H9 (cell line): Measurements from ENCODE around the gene PROC. TPM values are rescaled to one million over a fixed set of nuclear protein-coding genes. Genes with fewer than 3 reads are reported as not detected.

Source experiments
- DNase-seq: peaks from one replicate; pipeline ENCODE4 v3.0.0-alpha.2; 2017
- H2AFZ ChIP-seq: one replicate; pipeline ENCODE4 v1.6.1; 2013; ENCODE audit warnings: mild to moderate bottlenecking, low read length, control low read depth, moderate library complexity
- H2AK5ac ChIP-seq: 2 replicates; pipeline ENCODE4 v1.6.1; 2013; ENCODE audit warnings: low read length, control low read depth, mixed read lengths; ENCODE audit not compliant: insufficient read length
- H2BK120ac ChIP-seq: one replicate; pipeline ENCODE4 v1.6.1; 2013; ENCODE audit warnings: low read depth, mild to moderate bottlenecking, low read length, control low read depth, inconsistent platforms; ENCODE audit not compliant: poor library complexity, severe bottlenecking
- H2BK12ac ChIP-seq: 2 replicates; pipeline ENCODE4 v1.6.1; 2013; ENCODE audit warnings: low read length, control low read depth, mixed read lengths, low read depth; ENCODE audit not compliant: insufficient read length
- H2BK15ac ChIP-seq: 2 replicates; pipeline ENCODE4 v1.6.1; 2013; ENCODE audit warnings: low read depth, low read length, control low read depth
- H2BK20ac ChIP-seq: one replicate; pipeline ENCODE4 v1.6.1; 2013; ENCODE audit warnings: low read depth, mild to moderate bottlenecking, low read length, control low read depth, inconsistent platforms; ENCODE audit not compliant: poor library complexity, severe bottlenecking
- H2BK5ac ChIP-seq: 2 replicates; pipeline ENCODE4 v1.6.1; 2013; ENCODE audit warnings: low read length, control low read depth, mixed read lengths; ENCODE audit not compliant: insufficient read length
- H3K14ac ChIP-seq: 2 replicates; pipeline ENCODE4 v1.6.1; 2013; ENCODE audit warnings: low read length, control low read depth; ENCODE audit not compliant: insufficient read depth
- H3K18ac ChIP-seq: 2 replicates; pipeline ENCODE4 v1.6.1; 2013; ENCODE audit warnings: low read depth, mild to moderate bottlenecking, mixed read lengths, low read length, control low read depth; ENCODE audit not compliant: insufficient read length
- H3K23ac ChIP-seq: 2 replicates; pipeline ENCODE4 v1.6.1; 2013; ENCODE audit warnings: low read length, control low read depth, mixed read lengths, low read depth; ENCODE audit not compliant: insufficient read length
- H3K23me2 ChIP-seq: 2 replicates; pipeline ENCODE4 v1.6.1; 2013; ENCODE audit warnings: low read depth, mild to moderate bottlenecking, mixed read lengths, low read length, control low read depth; ENCODE audit not compliant: insufficient read length, poor library complexity, severe bottlenecking
- H3K27ac ChIP-seq: 2 replicates; pipeline ENCODE4 v1.5.1; 2013; ENCODE audit warnings: low read length, control low read depth, mixed read lengths, low read depth; ENCODE audit not compliant: insufficient read length
- H3K27me3 ChIP-seq: 2 replicates; pipeline ENCODE4 v1.6.1; 2013; ENCODE audit warnings: low read length, control low read depth, inconsistent platforms; ENCODE audit not compliant: insufficient read depth
- H3K4ac ChIP-seq: 2 replicates; pipeline ENCODE4 v1.6.1; 2013; ENCODE audit warnings: low read depth, mild to moderate bottlenecking, control low read depth, inconsistent platforms, low read length, moderate library complexity
- H3K4me1 ChIP-seq: 2 replicates; pipeline ENCODE4 v1.6.1; 2013; ENCODE audit warnings: low read length, control low read depth, inconsistent platforms; ENCODE audit not compliant: insufficient read depth
- H3K4me2 ChIP-seq: 2 replicates; pipeline ENCODE4 v1.6.1; 2013; ENCODE audit warnings: low read length, control low read depth, mixed read lengths; ENCODE audit not compliant: insufficient read length, insufficient read depth
- H3K56ac ChIP-seq: 2 replicates; pipeline ENCODE4 v1.6.1; 2013; ENCODE audit warnings: low read depth, mild to moderate bottlenecking, mixed read lengths, low read length, control low read depth; ENCODE audit not compliant: insufficient read length
- H3K79me1 ChIP-seq: 2 replicates; pipeline ENCODE4 v1.6.1; 2013; ENCODE audit warnings: low read depth, mild to moderate bottlenecking, moderate library complexity, low read length, control low read depth, inconsistent platforms; ENCODE audit not compliant: insufficient read depth, poor library complexity, severe bottlenecking
- H3K79me2 ChIP-seq: 2 replicates; pipeline ENCODE4 v1.6.1; 2013; ENCODE audit warnings: low read length, control low read depth, inconsistent platforms; ENCODE audit not compliant: insufficient read depth
- H3K9ac ChIP-seq: 2 replicates; pipeline ENCODE4 v1.6.1; 2013; ENCODE audit warnings: low read length, control low read depth, mixed read lengths; ENCODE audit not compliant: insufficient read length; ENCODE audit errors: extremely low read depth
- H3K9me3 ChIP-seq: one replicate; pipeline ENCODE4 v1.6.1; 2013; ENCODE audit warnings: low read depth, low read length, inconsistent platforms; ENCODE audit not compliant: control insufficient read depth
- H3T11ph ChIP-seq: one replicate; pipeline ENCODE4 v1.6.1; 2013; ENCODE audit warnings: mild to moderate bottlenecking, low read length, control low read depth, inconsistent platforms
- H4K20me1 ChIP-seq: one replicate; pipeline ENCODE4 v1.6.1; 2013; ENCODE audit not compliant: control insufficient read depth, insufficient read length, insufficient read depth
- H4K5ac ChIP-seq: 2 replicates; pipeline ENCODE4 v1.6.1; 2013; ENCODE audit warnings: low read depth, mild to moderate bottlenecking, mixed read lengths, low read length, control low read depth; ENCODE audit not compliant: insufficient read length
- H4K8ac ChIP-seq: replicated peaks from 2 replicates; pipeline ENCODE4 v1.6.1; 2013; ENCODE audit warnings: low read length, control low read depth, mixed read lengths, low read depth; ENCODE audit not compliant: insufficient read length
- H4K91ac ChIP-seq: 2 replicates; pipeline ENCODE4 v1.6.1; 2013; ENCODE audit warnings: low read depth, mild to moderate bottlenecking, moderate library complexity, mixed read lengths, low read length, control low read depth; ENCODE audit not compliant: insufficient read length
- H3K27ac Mint-ChIP-seq, 3 experiments: 2 replicates in 2 of 3; 3 replicates in 1 of 3; pipeline ENCODE4 v1.8.0; 2020 to 2021; ENCODE audit warnings: mixed read lengths in 3 of 3, mild to moderate bottlenecking in 1 of 3, moderate library complexity in 1 of 3
- H3K27me3 Mint-ChIP-seq: 2 replicates; pipeline ENCODE4 v1.8.0; 2021; ENCODE audit warnings: low read depth, mild to moderate bottlenecking, moderate library complexity, mixed read lengths
- H3K36me3 Mint-ChIP-seq, 3 experiments: 2 replicates in 2 of 3; 3 replicates in 1 of 3; pipeline ENCODE4 v1.8.0; 2020 to 2021; ENCODE audit warnings: low read depth in 3 of 3, mixed read lengths in 3 of 3; ENCODE audit not compliant: insufficient read depth in 1 of 3
- H3K4me1 Mint-ChIP-seq, 2 experiments: 2 replicates each; pipeline ENCODE4 v1.8.0; 2020; ENCODE audit warnings: mixed read lengths in 2 of 2
- H3K4me3 Mint-ChIP-seq, 2 experiments: 2 replicates in 1 of 2; 3 replicates in 1 of 2; pipeline ENCODE4 v1.8.0; 2020 to 2021; ENCODE audit warnings: mild to moderate bottlenecking in 2 of 2, mixed read lengths in 2 of 2, moderate library complexity in 1 of 2
- H3K9me3 Mint-ChIP-seq, 2 experiments: 2 replicates in 1 of 2; 3 replicates in 1 of 2; pipeline ENCODE4 v1.8.0; 2020; ENCODE audit warnings: mild to moderate bottlenecking in 2 of 2, mixed read lengths in 2 of 2, moderate library complexity in 1 of 2
- CTCF ChIP-seq: fragments of 200-600 bp; sonication (generic); conservative IDR thresholded peaks from 3 replicates; pipeline ENCODE4 v1.8.0; 2021; ENCODE audit warnings: antibody characterized with exemption, mild to moderate bottlenecking
- WGBS: extraction: QIAGEN DNeasy Blood & Tissue Kit; methylation state at CpG from one replicate; pipeline ENCODE4 v1.1.7; 2013; ENCODE audit warnings: missing lambda C conversion rate, low lambda C conversion rate, mixed read lengths; ENCODE audit not compliant: insufficient read length; ENCODE audit errors: extremely low coverage; 5-methylcytosine and 5-hydroxymethylcytosine counted together
- total RNA-seq: library from RNA; stranded (reverse); gene quantifications from 2 replicates; pipeline ENCODE4 v1.2.1, GENCODE V29; 2021

PROC gene
- total RNA-seq, 1 experiment from 2014 or later: 0.61 TPM

GRCh38 chr2:127413200-127413599 is 5.0 kb upstream of the PROC start:
- Mint-ChIP-seq H3K27ac (no peak overlapping the region), H3K36me3 (peaks cover 0 to 16% (median 4%) of the 10 kb centered on the region in 3 experiments; a peak in 3 of 7 replicates), H3K27me3 (peaks cover 51% of the 10 kb centered on the region), H3K4me3 (no peak overlapping the region), H3K4me1 (peaks cover 10% of the 10 kb centered on the region in 2 experiments), H3K9me3 (peaks cover 4% of the 10 kb centered on the region in 2 experiments; a peak in 3 of 5 replicates)
- Histone ChIP-seq H3K79me2 (no peaks in the 10 kb centered on the region), H2BK15ac (no peak overlapping the region), H2AFZ (no peak overlapping the region), H3K4me2 (no peak overlapping the region), H3K9ac (no peak overlapping the region), H4K5ac (no peak overlapping the region), H3K27me3 (peaks cover 4% of the 10 kb centered on the region; the same call in 1 of the 2 replicates), H3T11ph (no peak overlapping the region), H4K91ac (no peak overlapping the region), H3K79me1 (no peaks in the 10 kb centered on the region), H3K14ac (no peak overlapping the region), H3K9me3 (no peaks in the 10 kb centered on the region), H3K56ac (no peak overlapping the region), H4K20me1 (no peaks in the 10 kb centered on the region), H2BK120ac (no peak overlapping the region), H2BK20ac (no peak overlapping the region), H3K23me2 (peaks cover 9% of the 10 kb centered on the region), H3K4me1 (no peaks in the 10 kb centered on the region; the same call in 1 of the 2 replicates), H2BK5ac (no peak overlapping the region), H3K18ac (no peak overlapping the region), H3K27ac (no peak overlapping the region), H3K23ac (no peak overlapping the region), H4K8ac (no peak overlapping the region), H3K4ac (no peak overlapping the region), H2BK12ac (no peak overlapping the region), H2AK5ac (no peak overlapping the region)
- WGBS: no CpG with 5 or more reads among the region's 3 CpGs
- TF ChIP-seq CTCF: no peak
- no peak for DNase-seq
